GM12878 (cell line): Measurements from ENCODE around the gene AGPAT4. TPM values are rescaled to one million over a fixed set of nuclear protein-coding genes. Genes with fewer than 3 reads are reported as not detected.
A peak's percentile ranks its signal among the peaks of the same experiment; 100 is the strongest.

Source experiments
- BHLHE40 ChIP-seq, 2 experiments: fragments of 450-650 bp in 1 of 2; IDR thresholded peaks; 2 replicates each; pipeline ENCODE4 v1.6.1; 2011 to 2017; ENCODE audit warnings: low read depth in 2 of 2, borderline replicate concordance in 1 of 2, improper control_type of control experiment in 1 of 2, low read length in 1 of 2, mild to moderate bottlenecking in 1 of 2
- TAF1 ChIP-seq: IDR thresholded peaks from 2 replicates; pipeline ENCODE4 v1.6.1; 2011; ENCODE audit warnings: mild to moderate bottlenecking, low read depth, low read length, borderline replicate concordance
- polyA plus RNA-seq, 11 experiments: library from polyadenylated mRNA; depleted of rRNA in 4 of 11; unstranded in 6 of 11; stranded (reverse) in 5 of 11; fragments of >200 nt; fragmentation: Nextera tagmentation in 4 of 11; fragmentation: Illumina TruSeq in 1 of 11; extraction: Ambion mirVana in 4 of 11; extraction: Trizol in 1 of 11; gene quantifications; 1 replicate in 1 of 11; 2 replicates in 10 of 11; pipeline versions ENCODE4 v1.2.1 to v1.2.3, GENCODE V29; 2011 to 2016; ENCODE audit warnings: inconsistent platforms in 2 of 11, missing spikeins in 2 of 11, low read depth in 1 of 11
- total RNA-seq, 4 experiments: library from RNA; depleted of rRNA in 3 of 4; stranded (reverse); fragments of >200 nt in 3 of 4; fragmentation: Illumina TruSeq in 1 of 4; extraction: Trizol in 1 of 4; gene quantifications; 2 replicates each; pipeline versions ENCODE4 v1.2.1 to v1.2.3, GENCODE V29; 2013 to 2021
- TF ChIP-seq, protein P1 (sequence below): fragments of 450-650 bp; IDR thresholded peaks from 2 replicates; pipeline ENCODE4 v1.6.1; 2017; ENCODE audit warnings: low read depth, mild to moderate bottlenecking, moderate library complexity
- TF ChIP-seq, protein P2 (sequence below): fragments of 450-650 bp; IDR thresholded peaks from 2 replicates; pipeline ENCODE4 v1.6.1; 2016; ENCODE audit warnings: mild to moderate bottlenecking

AGPAT4 gene
- total and polyA plus RNA-seq, 10 of the 15 experiments (the other 5 are each of a cell fraction or from before 2014, with no cell fraction given), result 0.34 to 2.2 (median 1.3) TPM

- TF ChIP-seq, protein P1, sequence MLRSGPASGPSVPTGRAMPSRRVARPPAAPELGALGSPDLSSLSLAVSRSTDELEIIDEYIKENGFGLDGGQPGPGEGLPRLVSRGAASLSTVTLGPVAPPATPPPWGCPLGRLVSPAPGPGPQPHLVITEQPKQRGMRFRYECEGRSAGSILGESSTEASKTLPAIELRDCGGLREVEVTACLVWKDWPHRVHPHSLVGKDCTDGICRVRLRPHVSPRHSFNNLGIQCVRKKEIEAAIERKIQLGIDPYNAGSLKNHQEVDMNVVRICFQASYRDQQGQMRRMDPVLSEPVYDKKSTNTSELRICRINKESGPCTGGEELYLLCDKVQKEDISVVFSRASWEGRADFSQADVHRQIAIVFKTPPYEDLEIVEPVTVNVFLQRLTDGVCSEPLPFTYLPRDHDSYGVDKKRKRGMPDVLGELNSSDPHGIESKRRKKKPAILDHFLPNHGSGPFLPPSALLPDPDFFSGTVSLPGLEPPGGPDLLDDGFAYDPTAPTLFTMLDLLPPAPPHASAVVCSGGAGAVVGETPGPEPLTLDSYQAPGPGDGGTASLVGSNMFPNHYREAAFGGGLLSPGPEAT, result 0 out of 2 replicates have a peak, but pooled peaks have one; percentile 29
- TF ChIP-seq BHLHE40 (IDR thresholded peaks at IDR 0.05; ENCODE audit: borderline replicate concordance in 1 of 2, low read depth in 2 of 2, low read length in 1 of 2) (peak; percentile 84 to 92), TAF1 (no peak)
- TF ChIP-seq, protein P2, sequence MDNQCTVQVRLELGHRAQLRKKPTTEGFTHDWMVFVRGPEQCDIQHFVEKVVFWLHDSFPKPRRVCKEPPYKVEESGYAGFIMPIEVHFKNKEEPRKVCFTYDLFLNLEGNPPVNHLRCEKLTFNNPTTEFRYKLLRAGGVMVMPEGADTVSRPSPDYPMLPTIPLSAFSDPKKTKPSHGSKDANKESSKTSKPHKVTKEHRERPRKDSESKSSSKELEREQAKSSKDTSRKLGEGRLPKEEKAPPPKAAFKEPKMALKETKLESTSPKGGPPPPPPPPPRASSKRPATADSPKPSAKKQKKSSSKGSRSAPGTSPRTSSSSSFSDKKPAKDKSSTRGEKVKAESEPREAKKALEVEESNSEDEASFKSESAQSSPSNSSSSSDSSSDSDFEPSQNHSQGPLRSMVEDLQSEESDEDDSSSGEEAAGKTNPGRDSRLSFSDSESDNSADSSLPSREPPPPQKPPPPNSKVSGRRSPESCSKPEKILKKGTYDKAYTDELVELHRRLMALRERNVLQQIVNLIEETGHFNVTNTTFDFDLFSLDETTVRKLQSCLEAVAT, result 0 out of 2 replicates have a peak, but pooled peaks have one; percentile 32
Measured at GRCh38 chr6:161135695-161136591, 137.9 kb downstream of the AGPAT4 start (continued).
